Endometrium (tissue), 2 donors: Measurements from ENCODE around the gene NCKAP1.
"Not testable (repeated sequence)": the region's sequence is repeated elsewhere in the genome, so short reads cannot be mapped to it uniquely, and the experiment has no call there.

Source experiments
- FAIRE-seq: peaks from 2 replicates; lab custom pipeline; 2012; peaks lifted over from hg19 to GRCh38; lab: Jason Lieb, UNC
- donor health status: control.
- donor health status: control.

The NCKAP1 gene

GRCh38 chr2:183038341-183039300, at the start of gene NCKAP1:
NCKAP1 (minus strand) TSS chr2:183038457; CDS start chr2:183038099, 358 bp downstream.
- FAIRE-seq: no peak

DNA sequence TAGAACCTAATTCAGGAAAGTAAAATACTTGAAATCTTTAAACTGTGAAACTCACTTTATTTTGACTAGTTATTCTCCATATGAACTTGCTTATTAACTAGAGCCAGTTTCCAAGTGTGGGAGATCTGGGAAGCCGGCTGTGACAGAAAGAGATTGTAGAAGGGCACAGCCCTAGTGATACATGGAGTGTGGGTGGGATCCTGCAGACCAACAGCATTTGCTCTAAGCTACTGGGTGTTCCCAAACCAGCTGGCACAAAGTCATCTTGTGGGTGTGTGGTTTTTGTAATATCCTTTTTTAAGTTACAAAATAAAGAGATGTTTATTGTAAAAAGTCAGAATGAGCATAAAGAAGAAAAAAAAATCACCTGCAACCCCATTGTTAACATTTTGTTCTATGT, 43.7 kb upstream of the NCKAP1 start:
- FAIRE-seq: no peak

GRCh38 chr2:183079139-183079775, 41.0 kb upstream of the NCKAP1 start:
- no peak for FAIRE-seq

DNA sequence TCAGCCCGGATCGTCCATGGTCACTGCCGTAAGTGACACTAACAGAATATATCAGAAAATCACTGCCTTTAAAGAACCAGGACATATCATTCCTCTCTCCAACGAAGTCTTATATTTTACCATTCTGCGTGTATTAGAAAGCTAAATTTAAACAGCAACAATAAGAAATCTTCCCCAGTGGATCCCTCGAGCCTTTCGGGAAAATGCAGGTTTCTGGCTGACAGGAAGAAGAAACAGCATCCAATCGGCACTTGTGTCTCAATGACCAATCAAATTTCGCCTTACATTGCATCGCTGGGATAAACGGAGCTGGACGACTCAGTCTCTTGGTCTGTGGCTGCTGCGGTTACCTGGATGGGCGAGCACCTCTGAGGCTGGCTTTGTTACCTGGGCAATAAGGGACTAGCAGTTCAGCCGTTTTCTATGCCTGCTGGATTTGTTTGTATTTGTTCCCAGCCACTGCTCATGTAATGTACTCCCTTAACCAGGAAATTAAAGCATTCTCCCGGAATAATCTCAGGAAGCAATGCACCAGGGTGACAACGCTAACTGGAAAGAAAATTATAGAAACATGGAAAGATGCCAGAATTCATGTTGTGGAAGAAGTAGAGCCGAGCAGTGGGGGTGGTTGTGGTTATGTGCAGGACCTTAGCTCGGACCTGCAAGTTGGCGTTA, 40.3 kb upstream of the NCKAP1 start, which contains the start of gene DUSP19:
Gene DUSP19 (plus strand): TSS at position 284 of the 675 bp plus-strand sequence. CDS start 187 bp downstream, at position 471.
- FAIRE-seq: peak; percentile 91

DNA sequence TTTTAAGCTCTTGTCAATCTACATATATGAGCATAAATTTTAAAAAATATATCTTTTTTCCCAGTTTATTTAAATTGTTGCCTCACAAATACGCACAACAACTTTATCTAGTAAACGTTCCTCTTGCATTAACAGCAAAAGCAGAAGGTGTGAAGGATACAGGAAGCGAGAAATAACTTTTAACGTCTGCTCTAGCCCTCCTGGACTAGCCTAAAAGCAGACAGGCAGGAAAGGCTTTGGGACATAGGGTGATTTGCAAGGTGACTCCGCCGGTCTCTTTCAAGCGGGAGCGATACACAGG, 39.9 kb upstream of the NCKAP1 start:
- FAIRE-seq: no peak

GRCh38 chr2:183072177-183072576, 33.9 kb upstream of the NCKAP1 start:
- no peak for FAIRE-seq

- FAIRE-seq: no peak
Measured at GRCh38 chr2:183070942-183071844, 32.9 kb upstream of the NCKAP1 start.

- FAIRE-seq: no peak
Measured at GRCh38 chr2:183069174-183069573, 30.9 kb upstream of the NCKAP1 start.

GRCh38 chr2:183068561-183068960, 30.3 kb upstream of the NCKAP1 start:
- FAIRE-seq: no peak

- no peak for FAIRE-seq
Measured at GRCh38 chr2:183063083-183063482, 24.8 kb upstream of the NCKAP1 start.

- FAIRE-seq: no peak
Measured at GRCh38 chr2:183060571-183061231, 22.4 kb upstream of the NCKAP1 start.

GRCh38 chr2:183059561-183059960, 21.3 kb upstream of the NCKAP1 start:
- no peak for FAIRE-seq

GRCh38 chr2:183057333-183057985, 19.2 kb upstream of the NCKAP1 start:
- no peak for FAIRE-seq

DNA sequence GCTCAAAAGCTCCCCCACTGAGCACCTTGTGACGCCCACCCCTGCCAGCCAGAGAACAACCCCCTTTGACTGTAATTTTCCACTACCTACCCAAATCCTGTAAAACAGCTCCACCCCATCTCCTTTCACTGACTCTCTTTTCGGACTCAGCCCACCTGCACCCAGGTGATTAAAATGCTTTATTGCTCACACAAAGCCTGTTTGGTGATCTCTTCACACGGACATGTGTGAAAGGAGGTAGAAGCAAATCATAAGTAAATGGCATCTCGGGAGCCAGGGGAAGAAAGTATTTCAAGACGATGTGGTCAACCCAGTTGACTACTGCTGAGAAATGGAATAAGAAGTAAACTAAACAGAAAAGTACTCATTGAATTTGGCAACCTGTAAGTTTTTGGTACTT, 11.2 kb upstream of the NCKAP1 start:
- no peak for FAIRE-seq

DNA sequence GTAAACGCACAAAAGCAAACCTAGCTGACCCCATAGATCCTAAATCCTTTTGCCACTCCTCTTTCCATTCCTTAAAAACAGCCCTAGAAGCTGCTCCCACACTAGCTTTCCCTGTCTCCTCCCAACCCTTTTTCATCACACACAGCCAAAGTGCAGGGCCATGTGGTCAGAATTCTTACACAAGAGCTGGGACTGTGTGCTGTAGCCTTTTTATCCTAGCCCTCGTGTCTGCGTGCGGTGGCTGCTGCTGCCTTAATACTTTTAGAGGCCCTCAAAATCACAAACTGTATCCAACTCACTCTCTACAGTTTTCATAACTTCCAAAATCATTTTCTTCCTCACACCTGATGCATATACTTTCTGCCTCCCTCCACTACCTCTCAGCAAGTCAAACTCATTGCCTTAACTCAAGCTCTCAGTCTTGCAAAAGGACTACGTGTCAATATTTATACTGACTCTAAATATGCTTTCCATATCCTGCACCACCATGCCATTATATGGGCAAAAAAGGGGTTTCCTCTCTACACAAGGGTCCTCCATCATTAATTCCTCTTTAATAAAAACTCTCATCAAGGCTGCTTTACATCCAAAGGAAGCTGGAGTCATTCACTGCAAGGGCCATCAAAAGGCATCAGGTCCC, 9.3 kb upstream of the NCKAP1 start:
- FAIRE-seq: not testable (repeated sequence)

DNA sequence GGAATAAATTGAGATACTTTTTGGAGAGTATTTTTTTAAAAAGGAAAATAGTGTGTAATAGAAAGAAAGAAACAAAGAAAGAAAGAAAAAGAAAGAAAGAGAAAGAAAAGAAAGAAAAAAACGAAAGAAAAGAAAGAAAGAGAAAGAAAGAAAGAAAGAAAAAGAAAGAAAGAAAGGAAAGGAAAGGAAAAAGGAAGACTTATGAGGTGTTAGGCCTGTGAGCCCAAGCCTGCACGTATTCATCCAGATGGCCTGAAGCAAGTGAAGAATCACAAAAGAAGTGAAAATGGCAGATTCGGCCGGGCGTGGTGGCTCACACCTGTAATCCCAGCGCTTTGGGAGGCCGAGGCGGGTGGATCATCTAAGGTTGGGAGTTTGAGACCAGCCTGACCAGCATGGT, 5.3 kb upstream of the NCKAP1 start:
- not testable (repeated sequence) for FAIRE-seq

DNA sequence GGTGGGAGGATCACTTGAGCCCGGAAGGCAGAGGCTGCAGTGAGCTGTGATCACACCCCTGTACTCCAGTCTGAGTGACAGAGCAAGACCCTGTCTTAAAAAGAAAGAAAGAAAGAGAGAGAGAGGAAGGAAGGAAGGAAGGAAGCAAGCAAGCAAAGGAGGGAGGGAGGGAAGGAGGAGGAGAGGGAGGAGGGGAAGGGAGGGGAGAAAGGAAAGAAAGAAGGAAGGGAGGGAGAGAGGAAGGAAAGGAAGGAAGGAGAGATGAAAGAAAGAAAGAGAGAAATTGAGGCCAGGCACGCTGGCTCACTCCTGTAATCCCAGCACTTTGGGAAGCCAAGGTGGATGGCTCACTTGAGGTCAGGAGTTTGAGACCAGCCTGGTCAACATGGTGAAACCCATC, 2.3 kb upstream of the NCKAP1 start:
- FAIRE-seq: no peak

- FAIRE-seq: no peak
Measured at GRCh38 chr2:183037553-183038340, 510 bp downstream of the NCKAP1 start.

DNA sequence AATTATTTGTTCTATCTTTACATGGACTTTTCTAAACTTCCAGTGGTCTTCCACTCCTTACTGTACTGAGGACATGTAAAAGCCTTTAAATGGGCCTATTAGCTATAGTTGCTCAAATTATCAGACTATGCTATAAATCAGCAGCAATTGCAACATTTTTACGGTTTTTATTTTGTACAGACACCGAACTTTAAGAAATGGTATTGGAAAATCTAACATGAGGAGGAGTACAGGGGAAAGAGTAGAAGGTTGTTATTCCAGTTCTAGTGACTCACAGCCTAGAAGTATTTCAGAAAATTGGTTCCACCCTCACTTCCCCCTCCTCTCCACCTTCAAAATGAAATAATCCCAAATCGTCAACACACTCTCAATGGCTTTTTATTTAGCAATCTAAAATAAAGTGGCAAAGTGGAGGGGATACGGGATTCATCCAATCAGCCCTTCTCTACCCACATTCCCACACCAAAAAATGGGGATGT, 1.1 kb downstream of the NCKAP1 start:
- FAIRE-seq: peak; percentile 18
